SK-N-SH (cell line): ENCODE measurements around the gene WASF3. TPM values are rescaled to one million over a fixed set of nuclear protein-coding genes. Genes with fewer than 3 reads are reported as not detected.

Experiments used
- CTCF ChIA-PET: fragments of 300-600, 350-600 bp; formaldehyde crosslinking; extraction: SDS; loops from one replicate; lab custom pipeline; 2021; lab: Yijun Ruan, JAX
- POLR2A ChIA-PET: fragments of 350-600 bp; sonication (Branson Sonifier 250); formaldehyde crosslinking; extraction: SDS; loops from one replicate; lab custom pipeline; 2020; ENCODE audit warnings: antibody characterized with exemption, inconsistent platforms; lab: Yijun Ruan, JAX
- DNase-seq: peaks from one replicate; pipeline ENCODE4 v3.0.0; 2012
- H2AFZ ChIP-seq: fragments of 200-600 bp; sonication (generic); 2 replicates; pipeline ENCODE4 v1.8.1; 2016; ENCODE audit warnings: antibody characterized with exemption, mild to moderate bottlenecking, low read depth
- H3F3A ChIP-seq: fragments of 200-600 bp; sonication (generic); replicated peaks from 2 replicates; pipeline ENCODE3; 2016; ENCODE audit warnings: antibody characterized with exemption, mild to moderate bottlenecking; ENCODE audit not compliant: insufficient read depth
- H3K27ac ChIP-seq, 2 experiments: fragments of 200-500 bp in 1 of 2; fragments of 200-600 bp in 1 of 2; sonication (Bioruptor generic) in 1 of 2; sonication (generic), shearing (Covaris generic) in 1 of 2; 2 replicates each; pipeline versions ENCODE4 v1.5.1 to v1.6.1; 2014 to 2016; ENCODE audit warnings: low read depth in 2 of 2, inconsistent platforms in 1 of 2, low read length in 1 of 2, mild to moderate bottlenecking in 1 of 2, mixed read lengths in 1 of 2
- H3K27me3 ChIP-seq: fragments of 200-600 bp; sonication (generic), shearing (Covaris generic); 2 replicates; pipeline ENCODE4 v1.6.1; 2016; ENCODE audit warnings: mixed run types; ENCODE audit not compliant: insufficient read depth
- H3K36me3 ChIP-seq, 2 experiments: fragments of 200-500 bp in 1 of 2; fragments of 200-600 bp in 1 of 2; sonication (Bioruptor generic) in 1 of 2; sonication (generic) in 1 of 2; replicated peaks in 1 of 2; 2 replicates each; pipeline versions ENCODE3 to v1.5.1; 2014 to 2016; ENCODE audit warnings: low read length in 1 of 2, mild to moderate bottlenecking in 1 of 2; ENCODE audit not compliant: insufficient read depth in 2 of 2, control insufficient read depth in 1 of 2
- H3K4me1 ChIP-seq, 2 experiments: fragments of 200-500 bp in 1 of 2; fragments of 200-600 bp in 1 of 2; sonication (Bioruptor generic) in 1 of 2; sonication (generic), shearing (Covaris generic) in 1 of 2; 2 replicates each; pipeline versions ENCODE4 v1.5.1 to v1.6.1; 2014 to 2016; ENCODE audit warnings: low read depth in 1 of 2, low read length in 1 of 2, mixed run types in 1 of 2; ENCODE audit not compliant: insufficient read depth in 2 of 2, control insufficient read depth in 1 of 2
- H3K4me2 ChIP-seq: fragments of 200-600 bp; sonication (generic), shearing (Covaris generic); 2 replicates; pipeline ENCODE4 v1.6.1; 2017; ENCODE audit warnings: mixed run types
- H3K4me3 ChIP-seq, 2 experiments: fragments of 200-500 bp in 1 of 2; fragments of 200-600 bp in 1 of 2; sonication (Bioruptor generic) in 1 of 2; sonication (generic), shearing (Covaris generic) in 1 of 2; 2 replicates each; pipeline versions ENCODE4 v1.5.1 to v1.8.1; 2014 to 2016; ENCODE audit warnings: low read depth in 2 of 2, inconsistent platforms in 1 of 2, low read length in 1 of 2, mild to moderate bottlenecking in 1 of 2, mixed read lengths in 1 of 2, moderate library complexity in 1 of 2
- H3K79me2 ChIP-seq: fragments of 200-600 bp; sonication (generic); 2 replicates; pipeline ENCODE4 v1.8.1; 2017; ENCODE audit warnings: mild to moderate bottlenecking; ENCODE audit not compliant: insufficient read depth
- H3K9ac ChIP-seq: fragments of 200-600 bp; sonication (generic); 2 replicates; pipeline ENCODE4 v1.6.1; 2017; ENCODE audit warnings: mixed run types
- H3K9me2 ChIP-seq: fragments of 200-600 bp; sonication (generic); 2 replicates; pipeline ENCODE4 v1.6.1; 2017; ENCODE audit warnings: mixed run types
- H3K9me3 ChIP-seq: fragments of 200-600 bp; sonication (generic); 2 replicates; pipeline ENCODE4 v1.6.1; 2017; ENCODE audit warnings: mixed run types, mild to moderate bottlenecking, moderate library complexity
- H4K20me1 ChIP-seq: fragments of 200-600 bp; sonication (generic); 2 replicates; pipeline ENCODE4 v1.6.1; 2017; ENCODE audit warnings: mild to moderate bottlenecking, mixed run types; ENCODE audit not compliant: insufficient read depth
- EP300 ChIP-seq, 2 experiments: IDR thresholded peaks; 2 replicates each; pipeline versions ENCODE4 v1.4.0 to v1.6.1; 2012; ENCODE audit warnings: borderline replicate concordance in 1 of 2, low read depth in 1 of 2, low read length in 1 of 2
- EZH2phosphoT487 ChIP-seq: fragments of 200-600 bp; sonication (generic); IDR thresholded peaks from 2 replicates; pipeline ENCODE4 v1.6.1; 2017; ENCODE audit warnings: low read depth, mixed run types, mild to moderate bottlenecking, antibody characterized with exemption, moderate library complexity, borderline replicate concordance
- FOXM1 ChIP-seq: IDR thresholded peaks from 2 replicates; pipeline ENCODE4 v1.4.0; 2012; ENCODE audit warnings: low read depth, mild to moderate bottlenecking
- GATA2 ChIP-seq: sonication (generic); formaldehyde crosslinking; IDR thresholded peaks from 2 replicates; pipeline ENCODE4 v1.5.0; 2020; ENCODE audit warnings: mild to moderate bottlenecking, missing genetic modification reagents
- JUND ChIP-seq: IDR thresholded peaks from 2 replicates; pipeline ENCODE4 v1.4.0; 2012
- MAX ChIP-seq: IDR thresholded peaks from 2 replicates; pipeline ENCODE4 v1.4.0; 2012; ENCODE audit warnings: low read depth
- MXI1 ChIP-seq: IDR thresholded peaks from 2 replicates; pipeline ENCODE4 v1.6.1; 2012; ENCODE audit warnings: mild to moderate bottlenecking, low read depth, low read length, improper control_type of control experiment
- POLR2AphosphoS5 ChIP-seq: IDR thresholded peaks from 2 replicates; pipeline ENCODE4 v1.6.1; 2012; ENCODE audit warnings: low read depth, low read length
- RAD21 ChIP-seq: IDR thresholded peaks from 2 replicates; pipeline ENCODE4 v1.6.1; 2012; ENCODE audit warnings: mild to moderate bottlenecking, low read length
- REST ChIP-seq: IDR thresholded peaks from 2 replicates; pipeline ENCODE4 v1.6.1; 2012; ENCODE audit warnings: mild to moderate bottlenecking, low read depth, low read length, moderate library complexity
- RFX5 ChIP-seq: IDR thresholded peaks from 2 replicates; pipeline ENCODE4 v1.6.1; 2012; ENCODE audit warnings: mild to moderate bottlenecking, improper control_type of control experiment, low read length
- SIN3A ChIP-seq: IDR thresholded peaks from 2 replicates; pipeline ENCODE4 v1.6.1; 2012; ENCODE audit warnings: low read depth, mild to moderate bottlenecking, low read length, moderate library complexity, borderline replicate concordance
- TAF1 ChIP-seq: IDR thresholded peaks from 2 replicates; pipeline ENCODE4 v1.6.1; 2012; ENCODE audit warnings: low read depth, mild to moderate bottlenecking, low read length, moderate library complexity, borderline replicate concordance
- TEAD4 ChIP-seq: IDR thresholded peaks from 2 replicates; pipeline ENCODE4 v1.4.0; 2012; ENCODE audit warnings: mild to moderate bottlenecking, borderline replicate concordance; ENCODE audit not compliant: insufficient read depth
- YY1 ChIP-seq: IDR thresholded peaks from 2 replicates; pipeline ENCODE4 v1.4.0; 2012; ENCODE audit warnings: low read depth, mild to moderate bottlenecking
- WGBS: methylation state at CpG from one replicate; pipeline ENCODE4 v1.1.6; 2017; ENCODE audit warnings: low lambda C conversion rate; 5-methylcytosine and 5-hydroxymethylcytosine counted together
- polyA plus RNA-seq, 3 experiments: library from polyadenylated mRNA; depleted of rRNA; stranded (reverse); fragments of >200 nt; gene quantifications; 2 replicates each; pipeline ENCODE4 v1.2.3, GENCODE V29; 2012
- TF ChIP-seq, protein P1 (sequence below): IDR thresholded peaks from 2 replicates; pipeline ENCODE4 v1.4.0; 2012; ENCODE audit warnings: low read depth, borderline replicate concordance
- TF ChIP-seq, protein P2 (sequence below): fragments of 150-350 bp; IDR thresholded peaks from 2 replicates; pipeline ENCODE4 v1.6.1; 2016; ENCODE audit warnings: mild to moderate bottlenecking, low read depth, low read length

WASF3 gene
- polyA plus RNA-seq, 1 of the 3 experiments (the other 2 are of a cell fraction) = 10.4 TPM

- Histone ChIP-seq H3F3A (no peaks in the 10 kb centered on the region), H3K27ac (no peak overlapping the region), H2AFZ (no peak overlapping the region), H3K9me2 (no peaks in the 10 kb centered on the region), H4K20me1 (no peaks in the 10 kb centered on the region), H3K9me3 (no peaks in the 10 kb centered on the region), H3K4me3 (no peak overlapping the region), H3K4me1 (peaks cover 0 to 9% of the 10 kb centered on the region in 2 experiments; a peak in 1 of 4 replicates), H3K36me3 (no peaks in the 10 kb centered on the region), H3K79me2 (peaks cover 25% of the 10 kb centered on the region), H3K9ac (no peak overlapping the region), H3K4me2 (no peak overlapping the region), H3K27me3 (no peaks in the 10 kb centered on the region)
- ChIA-PET POLR2A (no interaction called here), CTCF (interaction anchor here (1.5 kb wide), 1 partner anchor 143 kb away, joined by 4 read pairs; no protein-coding TSS in a partner anchor)
- TF ChIP-seq TAF1 = no peak
- no peak for TF ChIP-seq GATA2 (CRISPR knock-in tag)
- no peak for TF ChIP-seq YY1
- no peak for TF ChIP-seq JUND
- no peak for TF ChIP-seq MAX
- no peak for TF ChIP-seq TEAD4
- TF ChIP-seq EP300 (IDR thresholded peaks at IDR 0.05; ENCODE audit: borderline replicate concordance in 1 of 2, low read depth in 1 of 2, low read length in 1 of 2) = no peak
- no peak for TF ChIP-seq SIN3A
- TF ChIP-seq FOXM1 = no peak
- no peak for TF ChIP-seq REST
- no peak for TF ChIP-seq POLR2AphosphoS5
- TF ChIP-seq, protein P1, sequence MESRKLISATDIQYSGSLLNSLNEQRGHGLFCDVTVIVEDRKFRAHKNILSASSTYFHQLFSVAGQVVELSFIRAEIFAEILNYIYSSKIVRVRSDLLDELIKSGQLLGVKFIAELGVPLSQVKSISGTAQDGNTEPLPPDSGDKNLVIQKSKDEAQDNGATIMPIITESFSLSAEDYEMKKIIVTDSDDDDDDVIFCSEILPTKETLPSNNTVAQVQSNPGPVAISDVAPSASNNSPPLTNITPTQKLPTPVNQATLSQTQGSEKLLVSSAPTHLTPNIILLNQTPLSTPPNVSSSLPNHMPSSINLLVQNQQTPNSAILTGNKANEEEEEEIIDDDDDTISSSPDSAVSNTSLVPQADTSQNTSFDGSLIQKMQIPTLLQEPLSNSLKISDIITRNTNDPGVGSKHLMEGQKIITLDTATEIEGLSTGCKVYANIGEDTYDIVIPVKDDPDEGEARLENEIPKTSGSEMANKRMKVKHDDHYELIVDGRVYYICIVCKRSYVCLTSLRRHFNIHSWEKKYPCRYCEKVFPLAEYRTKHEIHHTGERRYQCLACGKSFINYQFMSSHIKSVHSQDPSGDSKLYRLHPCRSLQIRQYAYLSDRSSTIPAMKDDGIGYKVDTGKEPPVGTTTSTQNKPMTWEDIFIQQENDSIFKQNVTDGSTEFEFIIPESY = no peak
- TF ChIP-seq, protein P2, sequence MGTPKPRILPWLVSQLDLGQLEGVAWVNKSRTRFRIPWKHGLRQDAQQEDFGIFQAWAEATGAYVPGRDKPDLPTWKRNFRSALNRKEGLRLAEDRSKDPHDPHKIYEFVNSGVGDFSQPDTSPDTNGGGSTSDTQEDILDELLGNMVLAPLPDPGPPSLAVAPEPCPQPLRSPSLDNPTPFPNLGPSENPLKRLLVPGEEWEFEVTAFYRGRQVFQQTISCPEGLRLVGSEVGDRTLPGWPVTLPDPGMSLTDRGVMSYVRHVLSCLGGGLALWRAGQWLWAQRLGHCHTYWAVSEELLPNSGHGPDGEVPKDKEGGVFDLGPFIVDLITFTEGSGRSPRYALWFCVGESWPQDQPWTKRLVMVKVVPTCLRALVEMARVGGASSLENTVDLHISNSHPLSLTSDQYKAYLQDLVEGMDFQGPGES = no peak
- no peak for TF ChIP-seq RFX5
- no peak for TF ChIP-seq EZH2phosphoT487
- TF ChIP-seq RAD21 = no peak
- TF ChIP-seq MXI1 = no peak
- no peak for DNase-seq
- 25% methylated on average over 1 of the region's 1 CpG for WGBS
Measured at GRCh38 chr13:26555413-26555812, 2.1 kb upstream of the WASF3 start.
